Measurements from ENCODE around the gene AATF.

Gene AATF

DNA sequence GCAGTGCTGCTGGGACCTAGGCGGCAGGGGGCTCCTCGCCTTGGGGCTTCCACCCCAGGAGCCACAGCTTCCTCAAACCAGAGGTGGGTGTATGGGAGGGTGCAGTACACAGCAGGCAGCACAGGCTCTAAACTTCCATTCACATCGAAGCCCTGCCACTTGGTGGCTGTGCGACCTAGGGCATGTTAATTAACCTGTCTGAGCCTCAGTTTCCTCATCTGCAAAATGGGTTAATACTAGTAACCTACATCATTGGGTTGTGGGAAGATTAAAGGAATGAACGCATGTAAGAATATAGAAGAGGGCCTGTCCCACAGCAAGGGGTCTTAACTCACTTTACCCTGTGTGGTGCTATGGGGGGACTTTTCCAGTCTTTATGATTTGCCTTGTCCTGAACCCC is 38.2 kb upstream of the AATF start:
- H2BK120ac ChIP-seq (ENCODE audit: low read depth, low read length): no peak overlapping the region
- H2BK5ac ChIP-seq (ENCODE audit: low read length): no peak overlapping the region
- DNase-seq: no peak
- no peak overlapping the region for H3K4me3 ChIP-seq (ENCODE audit: low read length)
- no peak overlapping the region for H3K4me2 ChIP-seq (ENCODE audit: low read length)
- no peak overlapping the region for H3K23ac ChIP-seq (ENCODE audit: low read length)
- no peak overlapping the region for H2AK5ac ChIP-seq (ENCODE audit: low read length)
- WGBS (ENCODE audit: extremely low coverage, insufficient coverage, low lambda C conversion rate): no CpG with 5 or more reads among the region's 5 CpGs
- H3K27me3 ChIP-seq (ENCODE audit: insufficient read depth, low read length, poor library complexity): no peaks in the 10 kb centered on the region
- no peak overlapping the region for H3K9ac ChIP-seq (ENCODE audit: low read length)
- no peak overlapping the region for H3K27ac ChIP-seq (ENCODE audit: low read depth, low read length)
- no peaks in the 10 kb centered on the region for H3K79me1 ChIP-seq (ENCODE audit: low read length)
- H2BK15ac ChIP-seq (replicated peaks; ENCODE audit: low read depth): no peak overlapping the region
- no peaks in the 10 kb centered on the region for H3K36me3 ChIP-seq (ENCODE audit: control insufficient read depth, insufficient read depth, low read length)
- no peak overlapping the region for H3K4ac ChIP-seq (ENCODE audit: low read depth, low read length)
- H3K79me2 ChIP-seq (ENCODE audit: control insufficient read depth, insufficient read depth, low read length): no peaks in the 10 kb centered on the region
- peaks cover 5% of the 10 kb centered on the region for H3K4me1 ChIP-seq (ENCODE audit: control insufficient read depth, low read depth, low read length)
- no peak overlapping the region for H4K5ac ChIP-seq (ENCODE audit: low read length)
- no peak overlapping the region for H3K18ac ChIP-seq (ENCODE audit: low read length)
- H3K56ac ChIP-seq (ENCODE audit: low read length): no peak overlapping the region
- H4K8ac ChIP-seq (ENCODE audit: low read depth, low read length): no peak overlapping the region

DNA sequence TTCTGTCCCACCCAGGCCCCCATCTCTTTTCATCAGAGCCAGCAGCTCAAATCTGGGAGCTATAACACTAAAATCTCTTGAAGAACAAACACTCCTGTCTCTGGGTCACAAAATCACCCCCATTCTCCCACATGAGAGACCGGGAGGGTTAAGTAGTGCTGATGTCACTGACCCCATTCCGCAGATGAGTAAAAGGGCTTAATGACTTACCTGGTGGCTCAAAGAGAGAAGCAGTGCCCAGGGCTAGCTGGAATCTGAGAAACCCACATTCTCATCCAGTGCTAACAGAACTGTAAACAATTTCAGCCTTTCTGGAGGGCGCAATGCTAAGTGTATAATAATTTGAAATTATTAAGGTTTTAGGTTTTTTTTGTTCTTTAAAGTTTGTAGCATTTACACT is 37.8 kb upstream of the AATF start:
- Histone ChIP-seq H3K9ac (ENCODE audit: low read length) (no peak overlapping the region), H2BK5ac (ENCODE audit: low read length) (no peak overlapping the region), H2BK15ac (replicated peaks; ENCODE audit: low read depth) (no peak overlapping the region), H3K79me2 (ENCODE audit: control insufficient read depth, insufficient read depth, low read length) (no peaks in the 10 kb centered on the region), H3K4me3 (ENCODE audit: low read length) (no peak overlapping the region), H3K18ac (ENCODE audit: low read length) (no peak overlapping the region), H3K56ac (ENCODE audit: low read length) (no peak overlapping the region), H2BK120ac (ENCODE audit: low read depth, low read length) (no peak overlapping the region), H3K4ac (ENCODE audit: low read depth, low read length) (no peak overlapping the region), H3K27me3 (ENCODE audit: insufficient read depth, low read length, poor library complexity) (no peaks in the 10 kb centered on the region), H3K36me3 (ENCODE audit: control insufficient read depth, insufficient read depth, low read length) (no peaks in the 10 kb centered on the region), H3K27ac (ENCODE audit: low read depth, low read length) (no peak overlapping the region), H3K4me1 (ENCODE audit: control insufficient read depth, low read depth, low read length) (peaks cover 5% of the 10 kb centered on the region), H4K8ac (ENCODE audit: low read depth, low read length) (no peak overlapping the region), H2AK5ac (ENCODE audit: low read length) (no peak overlapping the region), H3K23ac (ENCODE audit: low read length) (no peak overlapping the region), H3K4me2 (ENCODE audit: low read length) (no peak overlapping the region), H3K79me1 (ENCODE audit: low read length) (no peaks in the 10 kb centered on the region), H4K5ac (ENCODE audit: low read length) (no peak overlapping the region)
- no CpG with 5 or more reads among the region's 3 CpGs for WGBS (ENCODE audit: extremely low coverage, insufficient coverage, low lambda C conversion rate)
- DNase-seq: no peak

DNA sequence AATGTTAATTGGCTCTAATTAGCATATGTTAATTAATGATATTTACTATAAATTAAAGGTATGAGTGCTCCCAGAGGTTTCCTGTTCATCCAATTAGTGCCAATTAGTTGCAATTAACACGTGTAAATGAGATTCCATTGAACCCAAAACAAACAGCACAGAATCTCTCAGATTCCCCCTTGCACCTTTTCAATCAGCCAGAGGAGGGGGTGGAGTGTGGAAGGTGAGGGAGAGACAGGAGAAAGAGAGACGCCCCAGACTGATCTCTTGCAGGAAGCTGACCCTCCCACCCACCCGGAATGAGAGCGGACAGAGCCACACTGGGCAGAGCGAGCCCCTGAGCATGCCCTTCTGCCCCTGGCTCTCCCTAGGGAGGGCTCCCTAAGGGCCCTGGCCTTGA is 35.6 kb upstream of the AATF start:
- H3K4me1 ChIP-seq (ENCODE audit: control insufficient read depth, low read depth, low read length): peaks cover 7% of the 10 kb centered on the region

DNA sequence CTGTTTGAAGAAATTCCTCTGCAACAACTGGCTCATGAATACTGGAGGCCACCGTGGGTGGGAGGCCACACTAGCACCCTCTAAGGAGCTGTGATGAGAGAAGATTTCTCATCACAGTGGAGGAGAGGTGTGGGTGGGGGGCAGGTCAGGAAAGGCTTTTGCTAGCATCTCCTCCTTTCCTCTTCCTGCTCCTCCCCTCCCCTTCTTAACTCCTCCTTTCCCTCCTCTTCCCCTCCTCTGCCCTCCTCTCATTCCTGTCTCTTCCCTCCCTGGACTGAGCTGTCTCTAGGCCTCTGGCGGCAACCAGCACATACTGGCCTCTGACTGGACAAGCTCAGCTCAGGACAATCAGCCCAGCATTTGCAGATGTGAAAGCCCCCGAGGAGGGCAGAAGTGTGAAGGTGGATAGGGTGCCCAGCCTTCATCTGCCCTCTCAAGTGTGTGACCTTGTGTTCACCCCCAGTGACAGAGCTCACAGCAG is 30.5 kb upstream of the AATF start:
- no CpG with 5 or more reads among the region's 3 CpGs for WGBS (ENCODE audit: extremely low coverage, insufficient coverage, low lambda C conversion rate)
- Histone ChIP-seq H3K4me2 (ENCODE audit: low read length) (no peak overlapping the region), H3K79me1 (ENCODE audit: low read length) (no peaks in the 10 kb centered on the region), H2BK5ac (ENCODE audit: low read length) (no peak overlapping the region), H3K36me3 (ENCODE audit: control insufficient read depth, insufficient read depth, low read length) (no peaks in the 10 kb centered on the region), H2AK5ac (ENCODE audit: low read length) (no peak overlapping the region), H2BK120ac (ENCODE audit: low read depth, low read length) (no peak overlapping the region), H3K4me3 (ENCODE audit: low read length) (no peak overlapping the region), H3K4me1 (ENCODE audit: control insufficient read depth, low read depth, low read length) (peaks cover 37% of the 10 kb centered on the region), H4K5ac (ENCODE audit: low read length) (no peak overlapping the region), H3K27me3 (ENCODE audit: insufficient read depth, low read length, poor library complexity) (no peaks in the 10 kb centered on the region), H4K8ac (ENCODE audit: low read depth, low read length) (no peak overlapping the region), H3K23ac (ENCODE audit: low read length) (no peak overlapping the region), H3K79me2 (ENCODE audit: control insufficient read depth, insufficient read depth, low read length) (no peaks in the 10 kb centered on the region), H3K4ac (ENCODE audit: low read depth, low read length) (no peak overlapping the region), H3K9ac (ENCODE audit: low read length) (peak overlapping the region; percentile 50), H3K56ac (ENCODE audit: low read length) (peak overlapping the region; percentile 84), H3K27ac (ENCODE audit: low read depth, low read length) (no peak overlapping the region), H3K18ac (ENCODE audit: low read length) (no peak overlapping the region), H2BK15ac (replicated peaks; ENCODE audit: low read depth) (no peak overlapping the region)
- peak; percentile 83 for DNase-seq

More for the DNA sequence above, 35.6 kb upstream of the AATF start:
- Histone ChIP-seq H3K56ac (ENCODE audit: low read length) (no peak overlapping the region), H2BK5ac (ENCODE audit: low read length) (no peak overlapping the region), H2AK5ac (ENCODE audit: low read length) (no peak overlapping the region), H3K27me3 (ENCODE audit: insufficient read depth, low read length, poor library complexity) (no peaks in the 10 kb centered on the region), H4K8ac (ENCODE audit: low read depth, low read length) (no peak overlapping the region), H3K18ac (ENCODE audit: low read length) (peak overlapping the region; percentile 24), H3K27ac (ENCODE audit: low read depth, low read length) (no peak overlapping the region), H2BK120ac (ENCODE audit: low read depth, low read length) (no peak overlapping the region), H4K5ac (ENCODE audit: low read length) (no peak overlapping the region), H2BK15ac (replicated peaks; ENCODE audit: low read depth) (no peak overlapping the region), H3K4ac (ENCODE audit: low read depth, low read length) (no peak overlapping the region), H3K23ac (ENCODE audit: low read length) (no peak overlapping the region), H3K36me3 (ENCODE audit: control insufficient read depth, insufficient read depth, low read length) (no peaks in the 10 kb centered on the region), H3K79me2 (ENCODE audit: control insufficient read depth, insufficient read depth, low read length) (no peaks in the 10 kb centered on the region), H3K9ac (ENCODE audit: low read length) (no peak overlapping the region), H3K4me2 (ENCODE audit: low read length) (no peak overlapping the region), H3K4me3 (ENCODE audit: low read length) (no peak overlapping the region), H3K79me1 (ENCODE audit: low read length) (no peaks in the 10 kb centered on the region)
- DNase-seq: peak; percentile 54
- WGBS (ENCODE audit: extremely low coverage, insufficient coverage, low lambda C conversion rate): no CpG with 5 or more reads among the region's 5 CpGs

DNA sequence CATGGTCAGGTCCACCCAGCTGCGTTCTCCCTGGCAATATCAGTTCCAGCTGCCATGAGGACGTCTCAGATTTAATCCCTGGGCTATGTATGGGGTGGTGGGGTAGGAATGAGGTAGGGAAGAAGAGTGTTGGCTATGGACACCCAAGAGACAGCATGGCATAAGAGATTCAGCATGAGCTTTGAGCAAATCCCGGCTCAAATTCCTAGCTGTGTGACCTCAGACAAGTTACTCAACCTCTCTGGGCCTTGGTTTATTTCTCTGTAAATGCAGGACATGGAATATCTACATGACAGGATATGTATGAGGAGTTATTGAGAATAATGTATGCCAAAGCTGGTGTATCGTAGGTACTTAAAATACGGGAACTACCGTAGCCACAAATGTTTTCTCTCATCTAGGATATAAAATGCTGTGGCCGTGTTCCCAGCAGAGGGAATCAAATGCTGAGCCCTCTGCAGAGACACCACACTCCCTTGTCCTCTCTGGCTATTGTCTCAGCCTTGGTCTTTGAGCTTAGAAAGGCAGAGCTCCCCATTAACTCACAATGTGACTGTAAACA is 29.3 kb upstream of the AATF start:
- no peak overlapping the region for H3K4me2 ChIP-seq (ENCODE audit: low read length)
- H4K8ac ChIP-seq (ENCODE audit: low read depth, low read length): no peak overlapping the region
- H3K27me3 ChIP-seq (ENCODE audit: insufficient read depth, low read length, poor library complexity): no peaks in the 10 kb centered on the region
- no peak overlapping the region for H3K27ac ChIP-seq (ENCODE audit: low read depth, low read length)
- H3K56ac ChIP-seq (ENCODE audit: low read length): peak overlapping the region; percentile 63
- H2BK120ac ChIP-seq (ENCODE audit: low read depth, low read length): no peak overlapping the region
- H3K23ac ChIP-seq (ENCODE audit: low read length): no peak overlapping the region
- H2BK15ac ChIP-seq (replicated peaks; ENCODE audit: low read depth): no peak overlapping the region
- no peaks in the 10 kb centered on the region for H3K79me1 ChIP-seq (ENCODE audit: low read length)
- H3K4me3 ChIP-seq (ENCODE audit: low read length): no peak overlapping the region
- H3K18ac ChIP-seq (ENCODE audit: low read length): peak overlapping the region; percentile 53
- peak overlapping the region; percentile 41 for H3K4ac ChIP-seq (ENCODE audit: low read depth, low read length)
- no peak overlapping the region for H2BK5ac ChIP-seq (ENCODE audit: low read length)
- no peak for DNase-seq
- no CpG with 5 or more reads among the region's 7 CpGs for WGBS (ENCODE audit: extremely low coverage, insufficient coverage, low lambda C conversion rate)
- H3K36me3 ChIP-seq (ENCODE audit: control insufficient read depth, insufficient read depth, low read length): no peaks in the 10 kb centered on the region
- no peak overlapping the region for H2AK5ac ChIP-seq (ENCODE audit: low read length)
- H3K79me2 ChIP-seq (ENCODE audit: control insufficient read depth, insufficient read depth, low read length): no peaks in the 10 kb centered on the region
- no peak overlapping the region for H4K5ac ChIP-seq (ENCODE audit: low read length)
- peaks cover 44% of the 10 kb centered on the region for H3K4me1 ChIP-seq (ENCODE audit: control insufficient read depth, low read depth, low read length)
- peak overlapping the region; percentile 12 for H3K9ac ChIP-seq (ENCODE audit: low read length)

Measured in mesendoderm (in vitro differentiated cells).